GM10266 (cell line): ENCODE measurements around the gene KNG1.
A peak's percentile ranks its signal among the peaks of the same experiment; 100 is the strongest.

Experiments
- DNase-seq: peaks from one replicate; pipeline ENCODE4 v3.0.0; 2012; ENCODE audit errors: extremely low spot score
- TF ChIP-seq, protein P1 (sequence below): IDR thresholded peaks from 2 replicates; pipeline ENCODE4 v1.5.1; 2012; ENCODE audit warnings: mild to moderate bottlenecking, low read depth; ENCODE audit not compliant: control insufficient read depth, insufficient read depth; ENCODE audit errors: missing control alignments

The KNG1 gene

GRCh38 chr3:186775999-186776398 is 58.8 kb downstream of the KNG1 start:
- TF ChIP-seq, protein P1, sequence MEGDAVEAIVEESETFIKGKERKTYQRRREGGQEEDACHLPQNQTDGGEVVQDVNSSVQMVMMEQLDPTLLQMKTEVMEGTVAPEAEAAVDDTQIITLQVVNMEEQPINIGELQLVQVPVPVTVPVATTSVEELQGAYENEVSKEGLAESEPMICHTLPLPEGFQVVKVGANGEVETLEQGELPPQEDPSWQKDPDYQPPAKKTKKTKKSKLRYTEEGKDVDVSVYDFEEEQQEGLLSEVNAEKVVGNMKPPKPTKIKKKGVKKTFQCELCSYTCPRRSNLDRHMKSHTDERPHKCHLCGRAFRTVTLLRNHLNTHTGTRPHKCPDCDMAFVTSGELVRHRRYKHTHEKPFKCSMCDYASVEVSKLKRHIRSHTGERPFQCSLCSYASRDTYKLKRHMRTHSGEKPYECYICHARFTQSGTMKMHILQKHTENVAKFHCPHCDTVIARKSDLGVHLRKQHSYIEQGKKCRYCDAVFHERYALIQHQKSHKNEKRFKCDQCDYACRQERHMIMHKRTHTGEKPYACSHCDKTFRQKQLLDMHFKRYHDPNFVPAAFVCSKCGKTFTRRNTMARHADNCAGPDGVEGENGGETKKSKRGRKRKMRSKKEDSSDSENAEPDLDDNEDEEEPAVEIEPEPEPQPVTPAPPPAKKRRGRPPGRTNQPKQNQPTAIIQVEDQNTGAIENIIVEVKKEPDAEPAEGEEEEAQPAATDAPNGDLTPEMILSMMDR: no peak
- no peak for DNase-seq

- TF ChIP-seq, protein P1: no peak
- DNase-seq: no peak
Observed at GRCh38 chr3:186779204-186779603, 62.0 kb downstream of the KNG1 start.

DNA sequence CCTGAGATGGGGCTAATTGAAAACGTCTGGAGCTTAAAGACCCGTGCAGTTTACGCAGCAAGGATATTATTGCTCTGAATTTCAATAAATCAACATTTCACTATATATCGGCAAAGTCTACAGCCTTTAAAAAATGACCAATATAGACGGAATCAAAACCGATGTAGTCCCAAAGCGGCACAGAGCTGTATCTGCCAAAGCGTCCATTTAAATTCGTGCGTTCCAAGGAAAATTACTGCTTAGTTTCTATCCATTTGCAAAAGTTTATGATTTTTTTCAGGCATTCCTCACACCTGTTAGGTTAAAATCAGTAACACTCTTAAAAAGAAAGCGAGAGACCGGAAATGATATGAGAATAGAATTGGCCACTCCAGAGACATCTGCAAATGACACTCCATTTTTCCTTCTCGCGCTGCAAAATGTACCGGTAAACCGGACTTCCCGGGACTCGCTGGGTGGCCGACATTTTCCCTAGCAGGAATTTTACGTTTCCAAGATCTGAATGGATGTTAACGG is 65.4 kb downstream of the KNG1 start:
- TF ChIP-seq, protein P1: no peak
- peak; percentile 62 for DNase-seq

GRCh38 chr3:186783058-186783730 is 66.0 kb downstream of the KNG1 start, which contains the start of gene EIF4A2:
Gene EIF4A2 (plus strand): TSS chr3:186783577. CDS start chr3:186783611, 34 bp downstream.
- TF ChIP-seq, protein P1: no peak
- DNase-seq: peak; percentile 95

DNA sequence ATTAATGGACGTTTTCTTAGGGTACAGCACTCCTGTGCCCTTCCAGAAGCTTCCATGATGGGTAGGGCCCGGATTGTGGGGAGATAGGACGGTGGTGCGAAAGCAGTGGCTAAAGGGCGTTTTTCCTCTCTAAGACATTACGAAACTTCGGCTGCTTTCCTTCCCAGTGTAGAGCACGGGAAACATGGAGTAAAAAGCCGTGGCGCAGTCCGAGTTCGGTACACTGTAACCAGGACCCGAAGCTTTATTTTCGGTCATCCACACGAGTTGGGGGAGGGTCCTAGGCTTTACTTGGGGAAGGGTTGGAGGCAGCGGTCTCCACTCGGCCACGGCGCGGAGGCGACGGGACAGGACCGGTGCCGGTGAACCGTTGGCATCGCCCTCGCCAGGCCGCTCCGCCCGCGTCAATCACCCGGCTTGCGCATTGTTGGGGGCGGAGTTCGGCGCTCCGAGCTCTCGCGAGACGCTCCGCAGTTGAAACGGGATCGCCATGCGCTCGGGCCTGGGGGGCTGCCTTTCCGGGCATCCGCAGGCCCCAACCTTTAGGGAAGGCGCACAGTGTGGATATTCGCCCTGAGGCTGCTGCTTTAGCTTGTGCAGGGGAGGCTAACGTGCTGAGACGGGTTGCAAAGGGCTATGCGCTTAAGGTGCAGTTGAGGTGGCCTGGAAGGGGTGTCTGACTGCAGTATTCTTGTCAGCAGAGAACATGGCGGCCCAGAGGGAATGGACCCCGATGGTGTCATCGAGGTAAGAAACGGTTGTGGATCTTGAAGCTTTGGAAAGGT is 66.8 kb downstream of the KNG1 start:
- peak; percentile 83 for DNase-seq
- TF ChIP-seq, protein P1: no peak

DNA sequence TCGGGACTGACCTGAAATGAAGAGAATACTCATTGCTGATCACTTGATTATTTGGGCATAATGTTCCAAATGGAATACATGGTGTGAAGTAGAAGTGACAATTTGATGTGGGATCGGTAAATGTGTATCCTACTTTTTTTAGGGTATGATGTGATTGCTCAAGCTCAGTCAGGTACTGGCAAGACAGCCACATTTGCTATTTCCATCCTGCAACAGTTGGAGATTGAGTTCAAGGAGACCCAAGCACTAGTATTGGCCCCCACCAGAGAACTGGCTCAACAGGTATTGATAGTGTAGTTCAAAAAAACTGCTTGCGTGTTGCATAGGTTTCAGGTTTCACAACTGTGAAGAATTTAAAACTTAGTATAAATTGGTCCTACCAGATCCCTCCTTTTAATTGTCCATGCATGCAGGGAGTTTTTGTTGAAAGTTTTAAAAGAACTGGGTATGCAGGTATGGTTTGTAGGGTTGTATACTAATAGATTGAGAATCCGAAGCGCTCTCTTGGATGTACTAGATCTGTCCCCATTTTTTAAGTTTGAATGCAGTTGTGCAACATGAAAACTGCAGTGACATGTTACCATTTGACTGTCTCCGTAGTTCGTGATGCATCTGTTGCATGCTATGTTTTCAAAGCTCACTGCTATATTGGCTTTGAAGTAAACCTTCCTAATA is 67.8 kb downstream of the KNG1 start:
- DNase-seq: no peak

More for the DNA sequence above, 67.8 kb downstream of the KNG1 start:
- TF ChIP-seq, protein P1: no peak
